Adrenal gland (tissue), 5 donors: ENCODE results near the gene ROCK2.

ENCODE experiments used
- CTCF ChIP-seq, 6 experiments: fragments of 450-650 bp in 4 of 6; fragments of 200-600 bp in 2 of 6; sonication (generic) in 1 of 6; IDR thresholded peaks; 1 replicate in 5 of 6; 2 replicates in 1 of 6; pipeline versions ENCODE4 v1.5.1 to v1.8.0; 2016 to 2021; ENCODE audit warnings: antibody characterized with exemption in 6 of 6, mild to moderate bottlenecking in 2 of 6, moderate library complexity in 1 of 6
- POLR2A ChIP-seq, 2 donors: fragments of 450-650 bp; IDR thresholded peaks; one replicate each; pipeline ENCODE4 v1.6.1; 2017; ENCODE audit warnings: antibody characterized with exemption in 2 of 2, mild to moderate bottlenecking in 2 of 2, moderate library complexity in 1 of 2
- donor health status: DM: no; HTN: no; CAD: no.

GRCh38 chr2:11145350-11145749, 199.1 kb downstream of the ROCK2 start:
- TF ChIP-seq CTCF (IDR thresholded peaks at IDR 0.05) (no peak), POLR2A (IDR thresholded peaks at IDR 0.05) (no peak)
